ENCODE data around the gene RBL2. TPM values are rescaled to one million over a fixed set of nuclear protein-coding genes. Genes with fewer than 3 reads are reported as not detected.

The RBL2 gene
- total RNA-seq, 1 experiment from 2014 or later: 33.4 TPM

DNA sequence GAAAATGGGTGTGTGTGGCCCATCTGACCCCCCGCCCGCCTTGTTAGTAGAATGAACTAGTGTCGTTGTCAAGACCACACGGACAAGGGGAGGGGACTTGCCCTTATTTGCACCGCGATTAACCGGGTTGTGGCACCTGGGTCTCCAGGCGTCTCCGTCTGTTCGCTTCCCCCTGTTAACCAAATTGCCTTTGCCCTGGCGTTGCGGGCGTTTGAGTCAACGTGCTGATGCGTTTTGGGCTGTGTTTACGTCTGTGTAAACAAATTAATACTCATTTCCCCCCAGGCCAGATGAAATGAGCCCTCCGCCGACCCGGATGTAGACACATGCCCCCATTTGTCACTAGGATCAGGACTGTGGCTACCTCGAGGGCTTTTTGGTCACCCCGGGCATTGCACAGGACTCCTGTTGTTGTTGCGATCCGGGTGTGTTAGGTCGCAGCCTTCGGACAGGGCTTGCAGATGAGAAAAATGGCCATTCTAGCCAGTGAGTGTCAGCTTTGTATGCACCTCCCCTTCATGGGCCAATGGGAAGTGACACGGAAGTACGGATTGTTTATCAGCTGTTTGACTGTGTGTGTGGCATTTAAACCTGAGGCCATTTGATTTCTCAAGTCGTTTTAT lies 906 bp downstream of the RBL2 start:
- H2AFZ ChIP-seq (ENCODE audit: low read depth, low read length, poor library complexity, severe bottlenecking): no peak overlapping the region
- no peaks in the 10 kb centered on the region for H4K20me1 ChIP-seq (ENCODE audit: insufficient read depth)
- H3K36me3 ChIP-seq (ENCODE audit: control insufficient read depth in 1 of 2, insufficient read depth in 2 of 2, low read length in 2 of 2): no peaks in the 10 kb centered on the region
- H3K27ac ChIP-seq (ENCODE audit: low read depth, low read length): peak overlapping the region; percentile 79
- H3K9ac ChIP-seq (ENCODE audit: low read length): peak overlapping the region; percentile 73
- H3K27me3 ChIP-seq (ENCODE audit: insufficient read depth, low read length): no peaks in the 10 kb centered on the region
- ChIA-PET RAD21 (ENCODE audit: low non-redundant PET in 1 of 2, low total read pairs in 2 of 2, uncharacterized antibody in 2 of 2, unreplicated experiment in 2 of 2) (no interaction called here), POLR2A (no interaction called here), CTCF (no interaction called here)
- peaks cover 31% of the 10 kb centered on the region for H3K79me2 ChIP-seq (ENCODE audit: insufficient read depth, low read length)
- intact Hi-C loops (cut with micrococcal nuclease): loop anchor here (2.0 kb wide), 1 partner anchor 68 kb away; the partner anchor contains the start of gene AKTIP
- peak overlapping the region; percentile 90 to 95 for H3K4me3 ChIP-seq (replicated peaks in 1 of 2; ENCODE audit: low read depth in 1 of 2, low read length in 2 of 2)
- H3K4me1 ChIP-seq (ENCODE audit: control insufficient read depth in 1 of 2, insufficient read depth in 2 of 2, low read length in 2 of 2): peaks cover 10 to 11% of the 10 kb centered on the region in 2 experiments; a peak in 3 of 4 replicates
- BruUV-seq (replicated peaks): no TSS peak
- H3K9me3 ChIP-seq (ENCODE audit: control insufficient read depth in 1 of 2, insufficient read depth in 1 of 2, low read depth in 1 of 2, low read length in 2 of 2): no peaks in the 10 kb centered on the region
- ATAC-seq (peak; percentile 87), DNase-seq (ENCODE audit: low read depth, low spot score) (peak; percentile 81)
- peak; percentile 57; the same call in 1 of the 2 replicates for TF ChIP-seq POLR2AphosphoS5 (IDR thresholded peaks at IDR 0.05; ENCODE audit: low read depth, low read length)
- TF ChIP-seq YY1 (IDR thresholded peaks at IDR 0.05; ENCODE audit: extremely low read depth, insufficient replicate concordance, low read depth, low read length): peak; percentile 54
- no peak for TF ChIP-seq JUND (IDR thresholded peaks at IDR 0.05)
- TF ChIP-seq SIN3A (IDR thresholded peaks at IDR 0.05; ENCODE audit: low read depth): peak; percentile 94
- peak; percentile 78 for TF ChIP-seq ELF1 (IDR thresholded peaks at IDR 0.05; ENCODE audit: borderline replicate concordance, low read depth)
- peak; percentile 77 for TF ChIP-seq SP1 (IDR thresholded peaks at IDR 0.05; ENCODE audit: low read depth)
- no peak for TF ChIP-seq CBX3 (IDR thresholded peaks at IDR 0.05; ENCODE audit: low read depth)
- TF ChIP-seq, protein P1, sequence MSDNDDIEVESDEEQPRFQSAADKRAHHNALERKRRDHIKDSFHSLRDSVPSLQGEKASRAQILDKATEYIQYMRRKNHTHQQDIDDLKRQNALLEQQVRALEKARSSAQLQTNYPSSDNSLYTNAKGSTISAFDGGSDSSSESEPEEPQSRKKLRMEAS (IDR thresholded peaks at IDR 0.05): peak; percentile 10; the same call in 1 of the 2 replicates
- H3K9me2 ChIP-seq (ENCODE audit: insufficient read depth): no peaks in the 10 kb centered on the region
- peak overlapping the region; percentile 94 for H3K4me2 ChIP-seq (ENCODE audit: low read length)

DNA sequence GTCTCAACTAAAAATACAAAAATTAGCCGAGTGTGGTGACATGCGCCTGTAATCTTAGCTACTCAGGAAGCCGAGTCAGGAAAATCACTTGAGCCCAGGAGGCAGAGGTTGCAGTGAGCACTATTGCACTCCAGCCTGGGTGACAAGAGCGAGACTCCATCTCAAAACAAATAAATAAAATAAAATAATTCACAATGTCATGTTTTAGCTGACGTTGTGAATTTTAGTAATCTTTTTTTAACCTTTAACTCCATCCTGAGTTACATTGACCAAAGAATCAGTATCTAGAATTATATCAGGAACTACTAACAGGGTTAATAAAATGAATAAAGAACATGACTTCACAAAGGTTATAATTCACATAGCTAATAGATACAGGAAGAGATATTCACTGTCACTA lies 5.9 kb downstream of the RBL2 start:
- ChIA-PET RAD21 (ENCODE audit: low non-redundant PET in 1 of 2, low total read pairs in 2 of 2, uncharacterized antibody in 2 of 2, unreplicated experiment in 2 of 2) (no interaction called here), POLR2A (no interaction called here), CTCF (no interaction called here)
- Histone ChIP-seq H3K9me2 (ENCODE audit: insufficient read depth) (no peaks in the 10 kb centered on the region), H3K27ac (ENCODE audit: low read depth, low read length) (no peak overlapping the region), H3K4me1 (ENCODE audit: control insufficient read depth in 1 of 2, insufficient read depth in 2 of 2, low read length in 2 of 2) (peaks cover 2 to 4% of the 10 kb centered on the region in 2 experiments; a peak in 2 of 4 replicates), H3K36me3 (ENCODE audit: control insufficient read depth in 1 of 2, insufficient read depth in 2 of 2, low read length in 2 of 2) (no peaks in the 10 kb centered on the region), H3K79me2 (ENCODE audit: insufficient read depth, low read length) (peaks cover 27% of the 10 kb centered on the region), H4K20me1 (ENCODE audit: insufficient read depth) (no peaks in the 10 kb centered on the region; the same call in 1 of the 2 replicates), H3K9me3 (ENCODE audit: control insufficient read depth in 1 of 2, insufficient read depth in 1 of 2, low read depth in 1 of 2, low read length in 2 of 2) (no peaks in the 10 kb centered on the region), H3K4me2 (ENCODE audit: low read length) (no peak overlapping the region), H3K4me3 (replicated peaks in 1 of 2; ENCODE audit: low read depth in 1 of 2, low read length in 2 of 2) (no peak overlapping the region), H2AFZ (ENCODE audit: low read depth, low read length, poor library complexity, severe bottlenecking) (no peak overlapping the region), H3K27me3 (ENCODE audit: insufficient read depth, low read length) (no peaks in the 10 kb centered on the region), H3K9ac (ENCODE audit: low read length) (no peak overlapping the region)
- BruUV-seq (replicated peaks): no TSS peak
- ATAC-seq: no peak
- intact Hi-C loops (cut with micrococcal nuclease): no loop called here
- DNase-seq (ENCODE audit: low read depth, low spot score): no peak
- TF ChIP-seq, protein P1 (IDR thresholded peaks at IDR 0.05): no peak
- no peak for TF ChIP-seq CBX3 (IDR thresholded peaks at IDR 0.05; ENCODE audit: low read depth)
- no peak for TF ChIP-seq CEBPB (IDR thresholded peaks at IDR 0.05; ENCODE audit: low read depth)
- TF ChIP-seq, protein P2, sequence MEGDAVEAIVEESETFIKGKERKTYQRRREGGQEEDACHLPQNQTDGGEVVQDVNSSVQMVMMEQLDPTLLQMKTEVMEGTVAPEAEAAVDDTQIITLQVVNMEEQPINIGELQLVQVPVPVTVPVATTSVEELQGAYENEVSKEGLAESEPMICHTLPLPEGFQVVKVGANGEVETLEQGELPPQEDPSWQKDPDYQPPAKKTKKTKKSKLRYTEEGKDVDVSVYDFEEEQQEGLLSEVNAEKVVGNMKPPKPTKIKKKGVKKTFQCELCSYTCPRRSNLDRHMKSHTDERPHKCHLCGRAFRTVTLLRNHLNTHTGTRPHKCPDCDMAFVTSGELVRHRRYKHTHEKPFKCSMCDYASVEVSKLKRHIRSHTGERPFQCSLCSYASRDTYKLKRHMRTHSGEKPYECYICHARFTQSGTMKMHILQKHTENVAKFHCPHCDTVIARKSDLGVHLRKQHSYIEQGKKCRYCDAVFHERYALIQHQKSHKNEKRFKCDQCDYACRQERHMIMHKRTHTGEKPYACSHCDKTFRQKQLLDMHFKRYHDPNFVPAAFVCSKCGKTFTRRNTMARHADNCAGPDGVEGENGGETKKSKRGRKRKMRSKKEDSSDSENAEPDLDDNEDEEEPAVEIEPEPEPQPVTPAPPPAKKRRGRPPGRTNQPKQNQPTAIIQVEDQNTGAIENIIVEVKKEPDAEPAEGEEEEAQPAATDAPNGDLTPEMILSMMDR (IDR thresholded peaks at IDR 0.05 in 2 of 3, conservative IDR thresholded peaks at IDR 0.05 in 1 of 3; ENCODE audit: borderline replicate concordance in 1 of 3, insufficient read depth in 1 of 3, low read depth in 2 of 3, low read length in 2 of 3): no peak
- TF ChIP-seq FOSL1 (IDR thresholded peaks at IDR 0.05; ENCODE audit: low read depth): no peak
- TF ChIP-seq EGR1 (IDR thresholded peaks at IDR 0.05; ENCODE audit: low read depth): no peak
- TF ChIP-seq POLR2A (IDR thresholded peaks at IDR 0.05; ENCODE audit: borderline replicate concordance, extremely low read depth, insufficient read depth, insufficient read length): no peak
- TF ChIP-seq POLR2AphosphoS5 (IDR thresholded peaks at IDR 0.05; ENCODE audit: low read depth, low read length): no peak
- TF ChIP-seq, protein P3, sequence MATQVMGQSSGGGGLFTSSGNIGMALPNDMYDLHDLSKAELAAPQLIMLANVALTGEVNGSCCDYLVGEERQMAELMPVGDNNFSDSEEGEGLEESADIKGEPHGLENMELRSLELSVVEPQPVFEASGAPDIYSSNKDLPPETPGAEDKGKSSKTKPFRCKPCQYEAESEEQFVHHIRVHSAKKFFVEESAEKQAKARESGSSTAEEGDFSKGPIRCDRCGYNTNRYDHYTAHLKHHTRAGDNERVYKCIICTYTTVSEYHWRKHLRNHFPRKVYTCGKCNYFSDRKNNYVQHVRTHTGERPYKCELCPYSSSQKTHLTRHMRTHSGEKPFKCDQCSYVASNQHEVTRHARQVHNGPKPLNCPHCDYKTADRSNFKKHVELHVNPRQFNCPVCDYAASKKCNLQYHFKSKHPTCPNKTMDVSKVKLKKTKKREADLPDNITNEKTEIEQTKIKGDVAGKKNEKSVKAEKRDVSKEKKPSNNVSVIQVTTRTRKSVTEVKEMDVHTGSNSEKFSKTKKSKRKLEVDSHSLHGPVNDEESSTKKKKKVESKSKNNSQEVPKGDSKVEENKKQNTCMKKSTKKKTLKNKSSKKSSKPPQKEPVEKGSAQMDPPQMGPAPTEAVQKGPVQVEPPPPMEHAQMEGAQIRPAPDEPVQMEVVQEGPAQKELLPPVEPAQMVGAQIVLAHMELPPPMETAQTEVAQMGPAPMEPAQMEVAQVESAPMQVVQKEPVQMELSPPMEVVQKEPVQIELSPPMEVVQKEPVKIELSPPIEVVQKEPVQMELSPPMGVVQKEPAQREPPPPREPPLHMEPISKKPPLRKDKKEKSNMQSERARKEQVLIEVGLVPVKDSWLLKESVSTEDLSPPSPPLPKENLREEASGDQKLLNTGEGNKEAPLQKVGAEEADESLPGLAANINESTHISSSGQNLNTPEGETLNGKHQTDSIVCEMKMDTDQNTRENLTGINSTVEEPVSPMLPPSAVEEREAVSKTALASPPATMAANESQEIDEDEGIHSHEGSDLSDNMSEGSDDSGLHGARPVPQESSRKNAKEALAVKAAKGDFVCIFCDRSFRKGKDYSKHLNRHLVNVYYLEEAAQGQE (IDR thresholded peaks at IDR 0.05; ENCODE audit: low read depth): no peak
- TF ChIP-seq SIN3A (IDR thresholded peaks at IDR 0.05; ENCODE audit: low read depth): no peak
- TF ChIP-seq SRF (IDR thresholded peaks at IDR 0.05; ENCODE audit: low read depth): no peak
